Keratinocyte (primary cell): ENCODE results near the gene RBM34. TPM values are rescaled to one million over a fixed set of nuclear protein-coding genes. Genes with fewer than 3 reads are reported as not detected.

ENCODE experiments used
- DNase-seq: peaks from one replicate; pipeline ENCODE4 v3.0.0-alpha.2; 2011; ENCODE audit warnings: low read depth, missing footprints, low spot score
- FAIRE-seq: peaks from 2 replicates; lab custom pipeline; 2011; peaks lifted over from hg19 to GRCh38; lab: Jason Lieb, UNC
- H2AFZ ChIP-seq: 2 replicates; pipeline ENCODE4 v1.6.0; 2012; ENCODE audit warnings: low read length, control low read depth, inconsistent platforms; ENCODE audit not compliant: control insufficient read depth
- H3K27ac ChIP-seq: 2 replicates; pipeline ENCODE4 v1.5.1; 2011; ENCODE audit warnings: low read length; ENCODE audit not compliant: control insufficient read depth, insufficient read depth
- H3K27me3 ChIP-seq: 3 replicates; pipeline ENCODE4 v1.6.0; 2011; ENCODE audit warnings: low read length; ENCODE audit not compliant: control insufficient read depth, insufficient read depth; ENCODE audit errors: extremely low read depth
- H3K36me3 ChIP-seq, 2 experiments: 2 replicates in 1 of 2; 3 replicates in 1 of 2; pipeline ENCODE4 v1.5.1; 2011; ENCODE audit warnings: low read length in 2 of 2, mild to moderate bottlenecking in 1 of 2; ENCODE audit not compliant: control insufficient read depth in 2 of 2, insufficient read depth in 2 of 2; ENCODE audit errors: extremely low read depth in 1 of 2
- H3K4me1 ChIP-seq: 3 replicates; pipeline ENCODE4 v1.5.1; 2011; ENCODE audit warnings: low read length; ENCODE audit not compliant: control insufficient read depth, insufficient read depth; ENCODE audit errors: extremely low read depth
- H3K4me2 ChIP-seq: 3 replicates; pipeline ENCODE4 v1.6.0; 2011; ENCODE audit warnings: low read depth, low read length; ENCODE audit not compliant: control insufficient read depth, insufficient read depth; ENCODE audit errors: extremely low read depth
- H3K4me3 ChIP-seq, 3 experiments: fragments of 200-600 bp in 1 of 3; sonication (generic) in 1 of 3; 2 replicates in 2 of 3; 3 replicates in 1 of 3; pipeline ENCODE4 v1.5.1; 2011 to 2016; ENCODE audit warnings: low read length in 3 of 3, mild to moderate bottlenecking in 3 of 3, control low read depth in 2 of 3, inconsistent platforms in 1 of 3, low read depth in 1 of 3, mixed read lengths in 1 of 3, mixed run types in 1 of 3, moderate library complexity in 1 of 3; ENCODE audit not compliant: control insufficient read depth in 2 of 3, insufficient read depth in 2 of 3; ENCODE audit errors: extremely low read depth in 1 of 3
- H3K79me2 ChIP-seq: 2 replicates; pipeline ENCODE4 v1.6.0; 2012; ENCODE audit warnings: low read length; ENCODE audit not compliant: control insufficient read depth, insufficient read depth
- H3K9ac ChIP-seq: 3 replicates; pipeline ENCODE4 v1.6.0; 2011; ENCODE audit warnings: low read length; ENCODE audit not compliant: control insufficient read depth, insufficient read depth; ENCODE audit errors: extremely low read depth
- H3K9me1 ChIP-seq: 3 replicates; pipeline ENCODE4 v1.6.0; 2011; ENCODE audit warnings: low read length; ENCODE audit not compliant: control insufficient read depth, insufficient read depth; ENCODE audit errors: extremely low read depth
- H3K9me3 ChIP-seq: 2 replicates; pipeline ENCODE4 v1.5.1; 2012; ENCODE audit warnings: low read depth, low read length; ENCODE audit not compliant: control insufficient read depth
- H4K20me1 ChIP-seq: 3 replicates; pipeline ENCODE4 v1.6.0; 2011; ENCODE audit warnings: low read length; ENCODE audit not compliant: control insufficient read depth, insufficient read depth; ENCODE audit errors: extremely low read depth
- CTCF ChIP-seq, 3 experiments: IDR thresholded peaks in 1 of 3; conservative IDR thresholded peaks in 1 of 3; optimal IDR thresholded peaks in 1 of 3; 2 replicates in 2 of 3; 3 replicates in 1 of 3; pipeline versions ENCODE3 to v1.5.1; 2011; ENCODE audit warnings: low read length in 3 of 3, mild to moderate bottlenecking in 3 of 3, moderate library complexity in 2 of 3, control low read depth in 1 of 3, inconsistent platforms in 1 of 3; ENCODE audit not compliant: insufficient read depth in 2 of 3; ENCODE audit errors: extremely low read depth in 1 of 3
- EZH2 ChIP-seq: IDR thresholded peaks from one replicate; pipeline ENCODE4 v1.6.1; 2012; ENCODE audit warnings: inconsistent platforms, mild to moderate bottlenecking, low read length, moderate library complexity
- dilution Hi-C: fragments of 300-500 bp; cut with MboI; formaldehyde crosslinking; loops from one replicate; pipeline ENCODE4 v1.7.0; 2020; ENCODE audit warnings: low sequenced_read_pairs; ENCODE audit not compliant: extremely low pct_ligation_motif_present
- polyA plus RNA-seq, 5 experiments: library from polyadenylated mRNA; depleted of rRNA in 3 of 5; stranded (reverse) in 3 of 5; stranded (forward) in 1 of 5; unstranded in 1 of 5; fragments of >200 nt; gene quantifications; 1 replicate in 1 of 5; 2 replicates in 3 of 5; 3 replicates in 1 of 5; pipeline versions ENCODE4 v1.2.1 to v1.2.3, GENCODE V29; 2011 to 2012; ENCODE audit warnings: missing spikeins in 2 of 5, low read depth in 1 of 5, low replicate concordance in 1 of 5

RBM34 gene
- polyA plus RNA-seq, 1 donor (not counting 4 experiments of a cell fraction or from before 2014, with no cell fraction given) = 39.3 TPM

DNA sequence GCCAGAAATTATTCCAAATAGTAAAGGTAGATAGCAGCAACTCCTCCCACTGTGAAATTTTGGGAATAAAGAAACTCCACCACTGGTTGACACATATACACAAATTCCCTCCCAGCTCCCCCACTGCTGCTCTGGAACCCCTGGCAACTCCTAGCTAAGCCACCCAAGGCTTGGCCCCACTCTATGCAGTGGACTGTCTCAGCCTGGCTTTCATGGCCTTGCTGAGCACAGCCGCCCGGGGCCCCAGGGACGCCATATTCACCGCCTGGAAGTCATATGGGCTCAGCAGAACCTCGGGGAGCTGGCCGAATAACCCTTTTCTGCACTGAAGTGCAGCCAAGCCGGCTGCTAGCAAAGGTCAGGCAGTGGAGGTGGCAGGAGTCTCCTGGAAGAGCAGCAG lies 15.4 kb upstream of the RBM34 start:
- Histone ChIP-seq H3K4me3 (no peak overlapping the region), H3K79me2 (no peaks in the 10 kb centered on the region), H3K9me3 (no peaks in the 10 kb centered on the region), H3K9me1 (no peaks in the 10 kb centered on the region), H4K20me1 (no peaks in the 10 kb centered on the region), H3K27ac (no peak overlapping the region), H3K9ac (no peak overlapping the region), H2AFZ (no peak overlapping the region), H3K4me1 (no peaks in the 10 kb centered on the region), H3K4me2 (no peak overlapping the region), H3K36me3 (peaks cover 4 to 12% of the 10 kb centered on the region in 2 experiments), H3K27me3 (no peaks in the 10 kb centered on the region)
- no peak for DNase-seq
- TF ChIP-seq CTCF (optimal IDR thresholded peaks at IDR 0.05 in 1 of 3, IDR thresholded peaks at IDR 0.05 in 1 of 3, conservative IDR thresholded peaks at IDR 0.05 in 1 of 3; ENCODE audit: extremely low read depth in 1 of 3, insufficient read depth in 2 of 3, low read length in 3 of 3) (no peak), EZH2 (no peak)
- dilution Hi-C loops = no loop called here
- FAIRE-seq = no peak

GRCh38 chr1:235169986-235170385 lies 8.9 kb upstream of the RBM34 start:
- Histone ChIP-seq H3K27ac (no peak overlapping the region), H3K9ac (no peak overlapping the region), H3K4me3 (no peak overlapping the region), H3K9me3 (no peaks in the 10 kb centered on the region), H2AFZ (no peak overlapping the region), H3K27me3 (no peaks in the 10 kb centered on the region), H3K79me2 (no peaks in the 10 kb centered on the region), H3K36me3 (peaks cover 2 to 3% of the 10 kb centered on the region in 2 experiments), H4K20me1 (no peaks in the 10 kb centered on the region), H3K4me2 (no peak overlapping the region), H3K9me1 (no peaks in the 10 kb centered on the region), H3K4me1 (no peaks in the 10 kb centered on the region)
- dilution Hi-C loops = no loop called here
- TF ChIP-seq EZH2 (no peak), CTCF (optimal IDR thresholded peaks at IDR 0.05 in 1 of 3, IDR thresholded peaks at IDR 0.05 in 1 of 3, conservative IDR thresholded peaks at IDR 0.05 in 1 of 3; ENCODE audit: extremely low read depth in 1 of 3, insufficient read depth in 2 of 3, low read length in 3 of 3) (no peak)
- DNase-seq (no peak), FAIRE-seq (no peak)
